NB4 (cell line): ENCODE results near the gene HOXB1.

Experiments used
- DNase-seq: peaks from one replicate; pipeline ENCODE4 v3.0.0; 2010; ENCODE audit warnings: low read depth
- H3K4me3 ChIP-seq: one replicate; pipeline ENCODE4 v1.5.1; 2011; ENCODE audit warnings: mild to moderate bottlenecking, low read depth, low read length, moderate library complexity
- CTCF ChIP-seq: IDR thresholded peaks from one replicate; pipeline ENCODE4 v1.5.1; 2012; ENCODE audit warnings: low read depth, low read length
- MAX ChIP-seq: IDR thresholded peaks from 2 replicates; pipeline ENCODE4 v1.6.1; 2011; ENCODE audit warnings: low read depth, low read length
- MYC ChIP-seq: IDR thresholded peaks from 2 replicates; pipeline ENCODE4 v1.6.1; 2011; ENCODE audit warnings: low read depth, low read length
- POLR2A ChIP-seq: IDR thresholded peaks from 2 replicates; pipeline ENCODE4 v1.6.1; 2011; ENCODE audit warnings: mild to moderate bottlenecking; ENCODE audit not compliant: insufficient read length; ENCODE audit errors: extremely low read depth

The HOXB1 gene

GRCh38 chr17:48528153-48528935, 2.5 kb downstream of the HOXB1 start:
- H3K4me3 ChIP-seq, result no peak overlapping the region
- no peak for DNase-seq
- TF ChIP-seq MAX (no peak), POLR2A (no peak)

GRCh38 chr17:48527547-48527932, 3.3 kb downstream of the HOXB1 start:
- TF ChIP-seq MAX, result no peak
- no peak for TF ChIP-seq MYC
- TF ChIP-seq CTCF, result no peak
- no peak for TF ChIP-seq POLR2A
- DNase-seq, result no peak
- H3K4me3 ChIP-seq, result no peak overlapping the region

GRCh38 chr17:48526608-48527546, 3.9 kb downstream of the HOXB1 start:
- no peak for TF ChIP-seq MYC
- no peak for TF ChIP-seq POLR2A
- no peak for TF ChIP-seq CTCF
- TF ChIP-seq MAX, result no peak
- no peak overlapping the region for H3K4me3 ChIP-seq
- no peak for DNase-seq

GRCh38 chr17:48523010-48523409, 7.8 kb downstream of the HOXB1 start:
- no peak for TF ChIP-seq POLR2A
- TF ChIP-seq CTCF, result no peak
- TF ChIP-seq MYC, result no peak
- TF ChIP-seq MAX, result no peak

GRCh38 chr17:48522031-48522653, 8.7 kb downstream of the HOXB1 start:
- no peak for TF ChIP-seq CTCF
- no peak for TF ChIP-seq MYC
- TF ChIP-seq MAX, result no peak
- no peak for TF ChIP-seq POLR2A
- H3K4me3 ChIP-seq, result no peak overlapping the region
- DNase-seq, result no peak

More at GRCh38 chr17:48523010-48523409, 7.8 kb downstream of the HOXB1 start:
- H3K4me3 ChIP-seq, result no peak overlapping the region
- peak; percentile 19 for DNase-seq
